OCI-M1 (cell line): ENCODE measurements around the gene ATXN2.

Experiments used
- DNase-seq: peaks from one replicate; lab custom pipeline; 2025; lab: John Stamatoyannopoulos, UW

ATXN2 gene

DNA sequence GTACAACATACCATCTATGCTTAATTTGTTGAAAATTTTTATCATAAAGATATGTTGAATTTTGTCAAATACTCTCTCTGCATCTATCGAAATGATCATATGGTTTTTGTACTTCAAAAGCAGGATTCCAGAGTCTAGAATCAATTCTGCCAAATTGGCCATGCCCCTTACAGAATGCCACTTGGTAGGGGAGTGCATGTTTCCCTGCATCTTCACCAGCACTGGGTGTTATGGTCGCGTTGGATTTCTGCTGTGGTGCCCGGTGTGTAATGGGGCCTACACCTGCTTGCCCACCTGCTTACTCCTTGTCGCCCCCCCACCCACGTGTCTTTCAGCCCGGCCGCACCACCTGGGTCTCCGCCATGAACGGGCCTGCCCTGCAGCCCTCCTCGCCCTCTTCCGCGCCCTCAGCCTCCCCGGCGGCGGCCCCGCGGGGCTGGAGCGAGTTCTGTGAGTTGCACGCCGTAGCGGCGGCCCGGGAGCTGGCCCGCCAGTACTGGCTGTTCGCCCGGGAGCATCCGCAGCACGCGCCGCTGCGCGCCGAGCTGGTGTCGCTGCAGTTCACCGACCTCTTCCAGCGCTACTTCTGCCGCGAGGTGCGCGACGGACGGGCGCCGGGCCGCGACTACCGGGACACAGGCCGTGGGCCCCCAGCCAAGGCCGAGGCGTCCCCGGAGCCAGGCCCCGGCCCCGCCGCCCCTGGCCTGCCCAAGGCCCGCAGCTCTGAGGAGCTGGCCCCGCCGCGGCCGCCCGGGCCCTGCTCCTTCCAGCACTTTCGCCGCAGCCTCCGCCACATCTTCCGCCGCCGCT is 181.1 kb downstream of the ATXN2 start:
- DNase-seq: no peak

DNA sequence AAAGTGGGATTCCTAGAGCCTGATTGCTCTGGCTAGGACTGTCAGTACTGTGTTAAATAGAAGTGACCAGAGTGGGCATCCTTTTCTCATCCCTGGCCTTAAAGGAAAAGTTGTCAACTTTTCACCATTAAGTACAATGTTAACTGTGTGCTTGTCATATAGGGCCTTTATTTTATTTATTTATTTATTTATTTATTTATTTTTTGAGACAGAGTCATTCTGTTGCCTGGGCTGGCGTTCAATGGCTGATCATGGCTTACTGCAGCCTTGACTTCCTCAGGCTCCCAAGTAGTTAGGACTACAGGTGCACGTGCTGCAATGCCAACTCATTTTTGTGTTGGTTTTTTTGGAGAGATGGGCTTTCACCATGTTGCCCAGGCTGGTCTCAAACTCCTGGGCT is 181.8 kb downstream of the ATXN2 start:
- DNase-seq: no peak

DNA sequence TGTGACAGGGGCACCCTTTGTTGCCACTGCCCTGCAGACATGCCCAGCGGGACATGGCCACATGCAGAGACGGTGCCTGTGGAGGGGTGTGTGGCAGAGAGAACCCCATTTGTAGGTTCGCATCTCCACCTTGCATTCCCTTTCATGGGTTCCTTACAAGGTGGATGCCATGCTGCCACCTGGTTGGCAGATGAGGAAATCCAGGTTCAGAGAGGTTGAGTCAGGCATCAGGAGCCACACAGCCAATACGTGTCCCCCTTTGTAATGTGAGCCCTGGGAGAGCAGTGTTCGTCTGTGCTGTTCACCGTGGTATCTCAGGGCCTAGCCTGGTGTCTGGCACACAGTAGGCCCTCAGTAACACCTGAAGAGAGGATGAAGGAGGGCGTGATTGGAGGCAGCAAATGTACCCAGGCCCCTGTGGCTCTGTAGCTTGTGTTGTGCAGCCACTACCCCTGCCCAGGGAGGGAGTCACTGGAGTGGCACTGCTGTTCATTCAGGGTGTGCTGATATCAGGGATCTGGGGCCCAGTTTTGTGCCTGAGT is 184.3 kb downstream of the ATXN2 start:
- DNase-seq: no peak

DNA sequence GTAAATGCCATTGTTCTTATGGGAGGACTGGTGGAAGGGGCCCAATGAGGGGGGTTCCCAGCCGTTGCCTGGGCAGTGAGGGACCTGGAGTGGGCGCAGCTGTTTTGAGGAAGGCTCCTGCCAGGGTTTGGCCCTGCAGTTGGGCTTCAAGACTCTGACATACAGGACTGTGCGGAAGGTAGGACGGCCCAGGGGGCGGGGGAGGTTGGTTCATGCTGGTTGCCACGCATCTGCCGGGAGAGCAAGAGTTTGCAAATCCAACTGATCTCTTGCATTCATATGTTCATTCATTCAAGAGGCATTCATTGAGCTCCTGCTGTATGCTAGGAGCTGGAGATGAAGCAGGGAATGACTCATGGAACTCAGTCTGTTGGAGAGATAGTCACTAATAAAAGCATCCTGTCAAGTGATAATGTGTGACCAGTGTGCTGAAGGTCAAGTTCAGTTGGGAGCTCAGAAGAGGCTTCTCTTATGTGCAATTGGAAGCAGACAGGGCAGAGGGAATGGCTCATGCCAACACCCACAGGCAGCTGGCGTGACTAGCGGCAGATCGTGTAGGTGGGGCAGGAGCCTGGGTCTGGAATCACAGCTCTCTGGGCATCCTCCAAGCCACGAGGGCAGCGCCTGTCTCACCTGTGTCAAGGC is 185.6 kb downstream of the ATXN2 start:
- DNase-seq: no peak

DNA sequence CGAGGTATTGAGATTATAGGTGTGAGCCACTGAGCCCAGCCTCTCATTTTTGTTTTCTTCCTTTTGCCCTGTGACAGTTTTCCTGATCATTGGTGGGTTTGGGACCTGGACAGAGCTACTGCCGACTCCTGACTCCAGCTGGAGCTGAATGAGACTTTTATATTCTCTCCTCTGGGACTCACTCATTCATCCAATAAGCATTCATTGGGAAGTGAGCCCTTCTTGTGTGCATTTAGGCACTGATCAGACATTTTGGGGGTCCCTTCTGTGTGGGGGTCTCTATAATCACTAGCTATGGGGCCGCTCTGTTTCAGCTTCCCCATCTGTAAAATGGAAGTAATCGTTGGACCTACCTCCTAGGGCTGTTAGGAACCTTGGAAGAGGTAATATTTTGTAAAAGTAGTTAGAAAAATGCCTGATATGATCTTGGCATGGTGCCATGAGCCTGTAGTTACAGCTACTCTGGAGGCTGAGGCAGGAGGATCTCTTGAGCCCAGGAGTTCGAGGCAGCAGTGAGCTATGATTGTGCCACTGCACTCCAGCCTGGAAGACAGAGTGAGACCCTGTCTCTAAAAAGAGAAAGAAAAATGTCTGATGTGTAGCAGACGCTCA is 186.2 kb downstream of the ATXN2 start:
- peak; percentile 11 for DNase-seq

DNA sequence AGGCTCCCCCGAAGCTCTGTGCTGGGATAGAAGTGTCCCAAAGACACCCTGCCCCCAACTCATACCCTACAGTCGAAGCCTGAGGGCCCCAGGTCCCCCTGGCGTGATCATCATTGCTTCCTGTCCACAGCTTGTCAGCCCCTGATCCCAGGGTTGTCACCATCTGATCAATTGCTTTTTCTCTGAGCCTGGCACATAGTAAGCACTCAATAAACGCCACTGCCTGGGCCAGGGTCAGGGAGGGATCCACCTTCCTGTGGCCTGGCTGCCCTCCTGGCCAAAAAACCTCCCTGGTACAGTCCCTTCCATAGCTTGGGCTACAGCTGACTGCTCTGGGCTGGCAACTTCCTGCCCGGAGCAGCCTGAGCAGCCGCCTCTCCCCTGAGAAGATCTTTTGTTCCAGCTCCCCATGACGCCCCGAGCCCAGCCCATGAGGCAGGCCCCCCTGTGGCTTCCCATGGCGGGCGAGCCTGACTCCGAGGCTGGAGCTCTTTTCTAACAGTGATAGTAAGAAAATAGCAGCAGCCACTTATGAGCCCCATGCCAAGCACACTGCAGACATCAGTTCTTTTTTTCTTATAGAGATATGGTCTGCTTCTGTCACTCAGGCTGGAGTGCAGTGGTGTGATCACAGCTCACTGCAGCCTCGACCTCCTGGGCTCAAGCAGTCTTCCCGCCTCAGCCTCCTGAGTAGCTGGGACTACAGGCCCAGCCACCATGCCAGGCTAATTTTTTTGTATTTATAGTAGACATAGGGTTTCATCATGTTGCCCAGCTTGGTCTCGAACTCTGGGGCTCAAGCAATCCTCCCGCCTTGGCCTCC is 186.9 kb downstream of the ATXN2 start:
- DNase-seq: no peak

DNA sequence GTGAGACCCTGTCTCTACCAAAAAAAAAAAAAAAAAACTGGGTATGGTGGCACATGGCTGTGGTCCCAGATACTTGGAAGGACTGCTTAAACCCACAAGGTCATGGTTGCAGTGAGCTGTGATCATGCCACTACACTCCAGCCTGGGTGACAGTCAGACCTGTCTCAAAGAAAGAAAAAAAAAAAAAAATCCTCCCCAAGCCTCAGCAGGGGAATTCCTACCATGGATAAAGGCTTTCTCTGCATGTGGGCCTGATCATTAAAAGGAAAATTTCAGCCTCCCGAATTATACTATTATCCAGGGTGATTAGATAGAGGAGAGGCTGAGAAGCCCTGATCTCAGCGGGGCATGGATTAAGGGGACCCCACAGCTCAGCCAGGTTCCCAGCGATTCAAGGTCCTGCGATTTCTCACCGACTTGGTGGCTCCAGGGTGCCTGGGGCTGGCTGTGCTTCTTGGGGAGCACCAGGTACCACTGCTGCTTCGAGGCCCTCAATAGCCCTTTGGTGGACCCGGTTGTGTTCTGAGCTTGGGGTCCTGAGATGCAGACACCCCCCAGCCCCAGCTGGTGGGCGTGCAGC is 187.8 kb downstream of the ATXN2 start:
- DNase-seq: no peak

DNA sequence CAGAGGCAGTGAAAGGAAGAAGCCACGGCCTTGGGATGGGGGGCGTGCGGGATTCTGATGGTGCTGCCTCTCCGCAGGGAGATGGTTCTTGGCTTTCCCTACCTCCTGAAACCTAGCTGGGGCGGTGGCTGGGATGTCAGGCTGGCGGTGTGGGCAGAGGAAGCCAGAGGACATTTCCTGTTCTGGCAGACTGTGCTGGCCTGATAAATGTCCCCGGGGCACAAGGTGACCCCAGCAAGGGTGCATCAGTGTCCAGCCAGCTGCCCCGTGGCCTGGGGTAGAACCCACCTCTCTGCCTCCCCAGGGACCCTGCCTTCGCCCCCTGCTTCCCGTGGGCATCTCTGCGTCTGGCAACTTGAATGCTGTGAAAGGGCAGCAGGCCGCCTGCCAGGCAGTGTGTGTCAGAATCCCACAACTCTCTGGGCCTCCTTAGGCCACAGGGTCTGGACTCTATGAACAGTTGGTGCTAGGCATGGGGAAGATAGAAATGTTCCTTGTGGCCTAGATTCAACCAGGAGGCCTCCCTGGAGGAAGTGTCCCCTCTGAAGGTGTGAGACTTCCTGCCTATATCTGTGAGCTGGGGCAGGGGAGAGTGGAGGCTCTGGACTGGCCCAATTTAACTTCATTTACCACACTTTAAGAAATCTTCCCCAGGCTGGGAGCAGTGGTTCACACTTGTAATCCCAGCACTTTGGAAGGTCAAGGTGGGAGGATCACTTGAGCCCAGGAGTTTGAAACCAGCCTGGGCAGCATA is 188.5 kb downstream of the ATXN2 start:
- no peak for DNase-seq

DNA sequence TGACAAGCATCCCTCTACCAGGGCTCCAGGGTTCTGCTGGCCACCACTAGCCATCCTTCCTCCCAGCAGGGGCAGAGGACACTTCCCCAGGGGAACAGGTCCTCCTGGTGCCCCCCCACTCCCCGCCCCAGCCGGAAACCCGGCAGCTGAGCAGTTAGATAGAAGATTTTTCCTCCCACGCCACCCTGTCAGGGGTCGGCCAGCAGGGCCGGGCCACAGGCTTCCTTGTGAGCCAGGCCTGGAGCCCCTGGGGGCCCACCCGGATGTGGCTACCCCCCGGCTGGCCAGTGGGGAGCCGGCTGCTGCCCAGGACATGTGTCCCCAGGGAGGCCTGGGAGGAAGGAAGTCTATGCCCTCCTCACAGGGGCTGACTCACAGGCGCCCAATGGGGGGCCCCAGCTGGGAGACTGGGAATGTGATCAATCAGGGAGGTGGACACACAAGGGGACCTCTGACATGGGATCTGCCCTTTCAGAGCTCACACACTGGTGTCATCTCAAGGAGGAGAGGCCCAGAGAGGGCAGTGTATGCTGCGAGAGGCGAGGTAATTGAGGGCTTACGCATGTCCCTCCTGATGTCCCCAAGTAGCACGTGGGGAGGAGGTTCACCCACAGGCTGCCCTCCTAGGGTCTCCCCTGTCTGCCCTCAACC is 189.2 kb downstream of the ATXN2 start:
- no peak for DNase-seq

DNA sequence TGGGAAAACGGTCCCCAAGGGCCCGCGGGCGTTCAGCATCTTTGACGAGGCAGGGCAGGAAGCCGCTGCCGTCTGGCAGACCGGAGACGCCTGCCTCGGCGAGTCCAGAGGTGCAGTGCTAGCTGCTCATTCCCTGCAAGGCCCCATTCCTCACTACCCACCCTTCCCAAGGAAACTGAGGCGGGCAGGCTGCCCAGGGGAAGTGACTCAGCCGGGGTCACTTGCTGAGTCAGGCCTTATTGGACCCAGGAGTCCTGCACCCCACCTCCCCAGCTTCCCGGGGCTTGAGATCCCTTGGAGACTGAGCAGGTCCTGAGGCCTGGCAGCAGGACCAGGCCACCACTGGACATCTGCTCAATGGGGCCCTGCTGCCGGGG is 189.7 kb downstream of the ATXN2 start:
- DNase-seq: no peak

DNA sequence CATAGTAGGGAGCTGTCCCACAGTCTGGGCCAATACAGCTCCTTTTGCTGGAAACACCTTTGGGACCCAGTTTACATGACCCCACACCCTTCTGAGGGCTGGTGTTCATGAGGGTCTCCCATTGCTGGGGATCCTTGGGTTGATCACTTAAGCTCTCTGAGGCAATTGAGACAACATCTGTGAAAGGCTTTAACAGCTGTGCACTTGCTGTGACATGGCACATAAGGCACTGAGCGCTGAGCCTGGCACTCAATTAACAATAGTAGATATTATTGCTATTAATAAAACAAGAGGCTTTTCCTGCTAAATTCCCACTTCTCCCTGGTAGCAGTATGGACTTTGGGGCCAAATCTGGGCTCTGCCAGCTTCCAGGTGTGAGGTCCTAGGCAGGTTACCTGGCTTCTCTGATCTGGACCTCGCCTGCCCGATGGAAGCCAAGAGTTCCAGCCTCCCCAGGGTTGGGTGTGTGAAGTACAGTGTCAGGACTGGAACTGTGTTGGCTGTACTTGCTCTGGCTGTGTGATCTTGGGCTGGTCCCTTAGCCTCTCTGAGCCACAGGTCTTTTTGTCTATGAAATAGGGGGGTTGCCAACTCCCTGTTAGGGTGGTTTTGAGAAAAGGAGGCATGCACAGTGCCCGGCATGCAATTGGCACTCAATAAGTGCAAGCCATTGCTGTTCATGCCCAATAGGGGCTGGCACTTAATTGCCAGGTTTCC is 190.3 kb downstream of the ATXN2 start:
- no peak for DNase-seq

DNA sequence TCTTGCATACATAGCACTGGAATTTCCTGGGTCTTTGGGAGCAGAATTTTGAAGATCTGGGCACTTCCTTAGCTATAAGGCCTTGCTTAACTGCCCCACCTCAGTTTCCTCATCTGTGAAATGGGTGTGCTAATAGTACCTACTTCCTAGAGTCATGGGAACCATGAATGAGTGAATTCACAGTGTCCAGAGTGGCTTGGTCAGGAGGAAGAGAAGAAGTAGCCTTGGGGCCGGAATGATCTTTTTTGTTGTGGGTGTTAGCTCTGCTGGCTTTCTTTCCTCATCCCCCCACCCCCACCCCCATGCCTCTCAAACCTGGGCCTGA is 191.0 kb downstream of the ATXN2 start:
- no peak for DNase-seq

DNA sequence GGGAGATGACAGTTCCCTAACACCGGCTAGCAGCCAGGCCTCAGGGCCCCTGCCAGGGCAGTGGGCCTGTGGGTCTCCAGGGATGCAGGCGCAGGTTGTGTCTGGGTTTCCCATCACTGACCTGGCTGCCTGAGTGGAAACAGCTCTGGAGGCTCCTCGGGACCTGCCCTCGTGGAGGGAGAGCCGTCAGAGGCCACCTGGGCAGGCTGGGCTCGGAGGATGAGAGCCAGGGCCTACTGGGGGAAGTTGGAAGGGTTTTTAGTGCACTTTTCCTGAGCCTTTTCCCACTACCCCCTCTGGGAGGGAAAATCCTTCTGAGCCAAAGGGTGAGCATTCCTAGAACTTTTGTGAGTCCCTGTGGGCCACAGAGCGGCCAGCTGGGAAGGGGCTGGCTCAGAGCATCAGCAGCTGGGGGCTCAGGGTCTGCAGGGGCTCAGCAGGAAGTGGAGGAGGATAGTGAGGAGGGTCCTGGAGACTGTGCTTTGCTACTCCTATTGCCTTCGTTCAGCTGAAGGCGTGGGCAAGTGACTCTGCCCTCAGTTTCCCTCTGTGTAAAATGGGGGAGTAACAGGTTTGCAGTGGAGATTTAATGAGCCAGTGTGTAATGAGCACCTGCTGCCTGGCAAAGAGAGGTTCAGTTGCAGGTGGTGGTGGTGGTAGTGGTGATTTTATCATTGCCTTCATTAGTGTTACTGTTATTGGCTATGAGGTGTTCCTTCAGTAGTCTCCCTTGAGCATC is 191.6 kb downstream of the ATXN2 start:
- DNase-seq: no peak

DNA sequence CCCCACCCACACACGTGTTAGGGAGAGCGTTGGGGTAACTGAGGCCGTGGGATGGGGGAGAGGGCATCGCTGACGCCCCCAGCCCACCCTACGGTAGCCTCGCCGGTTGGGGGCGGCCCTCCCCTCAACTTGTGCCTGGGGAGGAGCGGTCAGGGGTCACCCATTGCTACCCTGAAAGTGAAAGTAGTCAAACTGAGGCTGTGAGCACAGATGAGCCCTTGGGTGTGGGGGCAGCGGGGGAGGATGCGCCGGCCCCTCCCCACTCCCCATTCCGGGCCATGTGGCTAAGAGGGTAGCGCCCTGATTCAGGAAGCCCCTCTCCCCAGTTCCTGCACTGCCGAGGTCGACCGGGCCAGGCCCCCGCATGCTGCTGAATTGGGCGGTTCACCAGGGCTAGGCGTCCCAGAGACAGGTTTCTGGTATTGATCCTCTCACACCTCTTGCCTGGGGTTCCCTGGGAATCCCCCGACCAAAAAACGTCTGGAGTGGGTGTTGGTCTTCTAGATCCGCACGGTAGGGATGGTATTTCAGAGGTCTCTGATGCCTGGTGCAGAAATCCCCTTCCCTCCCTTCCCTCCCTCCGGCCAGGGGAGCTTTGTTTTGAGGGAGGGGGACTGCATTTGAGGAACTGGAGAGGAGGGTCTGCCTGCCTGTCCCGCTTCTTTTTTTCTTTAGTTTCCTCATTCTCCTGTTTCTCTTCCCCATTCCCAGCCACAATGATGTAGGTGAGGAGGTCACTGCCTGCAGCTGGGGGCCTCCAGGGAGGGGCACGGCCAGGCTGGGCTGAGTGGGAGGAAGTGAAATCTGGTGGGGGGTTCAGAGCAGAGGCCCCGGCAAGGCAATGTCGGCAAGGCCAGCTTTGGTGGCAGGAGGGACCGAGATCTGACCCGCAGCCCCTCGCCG is 192.4 kb downstream of the ATXN2 start:
- DNase-seq: peak; percentile 41

DNA sequence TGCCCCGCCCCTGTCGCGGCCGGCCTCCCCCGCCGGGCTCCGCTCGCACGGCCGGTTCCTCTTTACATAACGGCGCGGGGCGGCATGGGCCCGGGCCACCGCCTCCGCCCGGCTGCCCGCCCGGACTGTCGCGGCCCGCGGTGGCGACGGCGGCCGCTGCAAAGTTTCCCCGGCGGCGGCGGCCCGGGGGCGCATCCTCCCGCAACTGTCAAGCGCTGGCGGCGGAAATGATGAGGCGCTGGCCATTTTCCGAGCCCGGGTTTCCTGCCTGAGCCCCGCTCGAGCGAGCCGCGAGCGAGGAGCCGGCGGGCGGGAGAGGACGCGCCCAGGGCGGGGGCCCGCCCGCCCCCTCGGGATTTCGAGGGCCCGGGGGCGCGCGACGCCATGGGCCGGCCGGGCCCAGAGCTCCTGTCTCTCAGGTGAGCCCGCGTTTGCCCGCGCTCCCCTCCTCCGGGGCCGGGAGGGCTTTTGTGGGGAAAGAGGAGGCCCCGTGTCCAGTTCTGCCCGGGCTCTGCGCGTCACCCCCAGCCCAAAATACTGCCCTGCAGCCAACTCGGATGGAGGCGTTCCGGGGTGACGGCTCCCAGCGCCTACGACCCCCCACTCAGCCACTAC is 193.1 kb downstream of the ATXN2 start, which contains the start of gene SH2B3:
Gene SH2B3, plus strand, starts transcription at position 65 of the 615 bp plus-strand sequence. CDS start 12,223 bp downstream, outside the sequence.
- DNase-seq: no peak

DNA sequence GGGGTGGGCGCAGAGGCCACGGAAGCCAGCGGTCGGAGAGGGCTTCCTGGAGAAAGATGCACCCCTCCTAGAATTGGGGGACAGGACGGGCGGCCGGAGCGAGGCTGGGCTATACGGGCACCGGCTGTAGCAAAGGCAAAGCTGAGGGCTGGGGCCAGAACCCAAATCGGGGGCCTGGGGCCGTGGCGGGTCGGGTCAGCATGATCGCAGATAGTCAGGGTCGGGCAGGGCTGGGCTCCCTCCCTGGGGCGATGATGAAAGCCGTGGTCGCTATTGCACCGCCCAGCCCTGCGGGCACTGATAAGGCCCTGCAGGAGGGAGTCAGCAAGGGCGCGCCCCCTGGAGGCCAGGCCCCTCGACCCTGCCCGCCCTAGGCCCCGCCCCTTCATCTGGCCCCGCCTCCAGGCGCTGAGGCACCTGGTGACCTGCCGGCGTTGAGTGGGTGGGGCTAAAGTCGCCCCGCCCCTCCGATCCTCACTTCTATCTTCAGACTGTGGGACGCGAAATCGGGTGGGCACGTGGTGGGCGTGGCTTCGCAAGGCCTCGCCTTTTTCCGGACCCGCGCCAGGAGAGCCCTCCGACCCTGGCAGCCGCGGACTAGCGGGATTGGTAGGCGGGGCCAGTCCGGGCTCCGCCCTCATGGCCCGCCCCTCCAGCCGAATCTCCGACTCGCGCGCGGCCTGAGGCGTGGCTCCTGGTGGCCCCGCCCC is 193.8 kb downstream of the ATXN2 start:
- DNase-seq: peak; percentile 100
